Activated naive CD8-positive, alpha-beta T cell (primary cell): ENCODE measurements around the gene FOXP4.

ENCODE experiments used
- H3K27ac Mint-ChIP-seq: one replicate; pipeline ENCODE4 v1.8.0; 2021; ENCODE audit warnings: mixed read lengths
- H3K27me3 Mint-ChIP-seq: one replicate; pipeline ENCODE4 v1.8.0; 2021; ENCODE audit warnings: mixed read lengths
- H3K36me3 Mint-ChIP-seq: one replicate; pipeline ENCODE4 v1.8.0; 2021; ENCODE audit warnings: mixed read lengths
- H3K4me1 Mint-ChIP-seq: one replicate; pipeline ENCODE4 v1.8.0; 2021; ENCODE audit warnings: low read depth, mixed read lengths
- H3K4me3 Mint-ChIP-seq: one replicate; pipeline ENCODE4 v1.8.0; 2021; ENCODE audit warnings: mild to moderate bottlenecking, mixed read lengths
- H3K9me3 Mint-ChIP-seq: one replicate; pipeline ENCODE4 v1.8.0; 2021; ENCODE audit warnings: low read depth, mixed read lengths

The FOXP4 gene

GRCh38 chr6:41563060-41563776 lies 17.0 kb downstream of the FOXP4 start:
- peaks cover 7% of the 10 kb centered on the region for H3K4me1 Mint-ChIP-seq
- no peak overlapping the region for H3K27ac Mint-ChIP-seq
- no peaks in the 10 kb centered on the region for H3K9me3 Mint-ChIP-seq
- H3K4me3 Mint-ChIP-seq, result no peak overlapping the region
- no peaks in the 10 kb centered on the region for H3K27me3 Mint-ChIP-seq
- peaks cover 9% of the 10 kb centered on the region for H3K36me3 Mint-ChIP-seq

- Mint-ChIP-seq H3K4me3 (no peak overlapping the region), H3K4me1 (peaks cover 5% of the 10 kb centered on the region), H3K36me3 (peaks cover 9% of the 10 kb centered on the region), H3K27me3 (no peaks in the 10 kb centered on the region), H3K27ac (no peak overlapping the region), H3K9me3 (no peaks in the 10 kb centered on the region)
These were observed 18.4 kb downstream of the FOXP4 start for GRCh38 chr6:41564448-41565142.

GRCh38 chr6:41565701-41566100 lies 19.5 kb downstream of the FOXP4 start:
- Mint-ChIP-seq H3K27ac (no peak overlapping the region), H3K4me3 (no peak overlapping the region)

GRCh38 chr6:41566961-41567360 lies 20.8 kb downstream of the FOXP4 start:
- peaks cover 9% of the 10 kb centered on the region for H3K36me3 Mint-ChIP-seq
- no peak overlapping the region for H3K27ac Mint-ChIP-seq
- no peaks in the 10 kb centered on the region for H3K27me3 Mint-ChIP-seq
- no peak overlapping the region for H3K4me3 Mint-ChIP-seq
- H3K4me1 Mint-ChIP-seq, result peaks cover under 1% of the 10 kb centered on the region
- no peaks in the 10 kb centered on the region for H3K9me3 Mint-ChIP-seq

More at GRCh38 chr6:41565701-41566100, 19.5 kb downstream of the FOXP4 start:
- Mint-ChIP-seq H3K9me3 (no peaks in the 10 kb centered on the region), H3K27me3 (no peaks in the 10 kb centered on the region), H3K36me3 (peaks cover 9% of the 10 kb centered on the region), H3K4me1 (no peaks in the 10 kb centered on the region)

GRCh38 chr6:41567684-41568083 lies 21.5 kb downstream of the FOXP4 start:
- no peaks in the 10 kb centered on the region for H3K27me3 Mint-ChIP-seq
- H3K9me3 Mint-ChIP-seq, result no peaks in the 10 kb centered on the region
- H3K4me1 Mint-ChIP-seq, result peaks cover 2% of the 10 kb centered on the region
- peaks cover 9% of the 10 kb centered on the region for H3K36me3 Mint-ChIP-seq
- no peak overlapping the region for H3K27ac Mint-ChIP-seq
- no peak overlapping the region for H3K4me3 Mint-ChIP-seq

- peaks cover 2% of the 10 kb centered on the region for H3K4me1 Mint-ChIP-seq
- H3K27me3 Mint-ChIP-seq, result no peaks in the 10 kb centered on the region
- H3K4me3 Mint-ChIP-seq, result no peak overlapping the region
- no peaks in the 10 kb centered on the region for H3K9me3 Mint-ChIP-seq
- no peak overlapping the region for H3K27ac Mint-ChIP-seq
- H3K36me3 Mint-ChIP-seq, result peaks cover 9% of the 10 kb centered on the region
These were observed 22.0 kb downstream of the FOXP4 start for GRCh38 chr6:41568202-41568584.

DNA sequence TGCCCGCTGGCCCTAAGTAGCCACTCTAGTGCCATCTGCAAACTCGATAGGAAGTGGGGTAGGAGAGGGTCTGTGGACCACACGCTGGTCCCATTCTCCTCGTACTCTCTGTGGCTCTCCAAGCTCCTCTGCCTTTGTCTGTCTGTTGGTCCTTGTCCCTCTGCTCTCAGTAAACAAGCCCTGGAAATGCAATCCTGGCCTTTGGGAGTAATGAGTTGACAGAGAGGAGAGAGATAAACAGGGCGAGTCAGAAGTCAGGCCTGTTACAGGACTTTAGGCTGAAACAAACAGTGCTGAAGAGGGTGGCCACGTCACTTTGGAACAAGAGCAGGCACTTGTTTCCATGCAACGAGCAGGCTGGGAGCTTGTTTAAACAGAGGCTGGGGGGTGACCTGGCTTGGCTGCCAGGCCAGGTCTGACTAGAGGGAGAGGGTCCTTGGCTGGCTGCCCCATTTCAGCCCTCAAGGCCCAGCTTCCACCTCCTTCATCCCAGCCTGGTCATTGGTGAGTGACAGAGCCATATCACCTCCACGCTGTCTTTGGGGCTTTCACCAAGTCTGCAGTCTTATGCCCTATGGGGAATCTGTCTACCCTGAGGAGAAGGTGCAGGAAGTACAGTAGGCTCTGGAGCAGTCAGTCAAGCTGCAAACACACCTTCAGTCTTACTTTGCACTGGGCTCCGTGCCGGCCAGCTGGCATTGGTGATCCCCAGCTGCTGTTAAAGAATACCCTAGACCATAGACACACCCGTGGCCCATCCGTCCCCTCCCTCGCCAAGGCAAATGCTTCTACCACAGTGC lies 22.6 kb downstream of the FOXP4 start:
- no peak overlapping the region for H3K4me3 Mint-ChIP-seq
- H3K9me3 Mint-ChIP-seq, result no peaks in the 10 kb centered on the region
- no peak overlapping the region for H3K27ac Mint-ChIP-seq
- peaks cover 9% of the 10 kb centered on the region for H3K36me3 Mint-ChIP-seq
- H3K27me3 Mint-ChIP-seq, result no peaks in the 10 kb centered on the region
- H3K4me1 Mint-ChIP-seq, result peaks cover 2% of the 10 kb centered on the region

DNA sequence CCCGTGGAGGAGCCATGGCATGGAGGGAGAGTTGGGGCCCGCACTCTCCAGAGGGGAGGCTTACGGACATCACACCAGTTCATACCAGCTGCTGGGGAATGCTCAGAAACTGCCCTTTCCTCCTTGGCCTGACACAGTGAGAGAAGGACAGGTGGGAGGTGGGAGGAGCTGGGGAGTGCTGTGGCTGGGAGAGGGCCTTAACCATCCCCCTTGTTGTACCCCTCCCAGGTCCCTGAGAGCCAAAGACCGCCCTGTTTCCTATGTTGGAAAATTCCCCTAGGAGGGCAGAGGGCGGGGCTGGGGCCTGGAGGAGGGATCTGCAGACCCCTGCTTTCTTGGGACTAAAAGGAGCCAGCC lies 24.1 kb downstream of the FOXP4 start:
- Mint-ChIP-seq H3K27me3 (no peaks in the 10 kb centered on the region), H3K36me3 (peaks cover 6% of the 10 kb centered on the region), H3K9me3 (no peaks in the 10 kb centered on the region), H3K4me1 (peaks cover 2% of the 10 kb centered on the region), H3K4me3 (no peak overlapping the region), H3K27ac (no peak overlapping the region)

DNA sequence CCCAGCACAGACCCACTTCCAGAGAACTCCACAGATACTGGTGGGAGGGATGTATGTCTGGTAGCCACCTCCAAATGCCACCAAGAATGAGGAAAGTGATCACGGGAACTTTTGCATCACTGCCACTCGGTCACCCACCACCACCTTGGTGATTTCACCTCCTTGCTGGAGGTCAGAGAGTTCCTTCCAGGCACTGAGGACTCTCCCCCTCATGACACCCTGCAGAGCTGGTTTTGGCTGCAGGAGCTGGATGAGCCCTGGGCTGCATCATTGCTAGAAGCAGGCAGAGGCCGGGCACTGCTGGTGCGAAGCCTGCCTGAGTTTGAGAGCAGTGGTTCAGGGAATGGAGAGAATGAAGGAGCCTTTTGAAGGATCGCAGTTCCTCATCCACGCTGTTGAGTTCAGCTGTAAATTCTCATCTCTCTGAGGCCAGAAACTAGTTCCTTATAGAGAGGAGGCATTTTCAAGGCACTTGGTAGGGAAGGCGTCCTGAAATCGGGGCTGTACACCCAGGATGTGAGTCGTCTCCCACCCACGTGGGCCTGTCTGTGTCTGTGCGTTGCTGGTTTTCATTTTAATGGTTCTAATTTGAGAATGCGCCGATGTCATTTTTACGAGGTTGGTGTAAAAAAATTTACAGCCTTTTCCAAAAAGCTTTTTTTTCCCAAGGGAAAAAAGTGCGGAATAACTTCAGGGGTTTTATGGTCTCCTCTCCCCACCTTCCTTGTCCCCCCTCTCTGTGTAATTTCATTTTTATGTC lies 25.0 kb downstream of the FOXP4 start:
- peaks cover 2% of the 10 kb centered on the region for H3K4me1 Mint-ChIP-seq
- H3K9me3 Mint-ChIP-seq, result no peaks in the 10 kb centered on the region
- H3K36me3 Mint-ChIP-seq, result peaks cover 2% of the 10 kb centered on the region
- no peaks in the 10 kb centered on the region for H3K27me3 Mint-ChIP-seq
- H3K4me3 Mint-ChIP-seq, result no peak overlapping the region
- H3K27ac Mint-ChIP-seq, result no peak overlapping the region

- no peak overlapping the region for H3K27ac Mint-ChIP-seq
- no peak overlapping the region for H3K4me3 Mint-ChIP-seq
- H3K4me1 Mint-ChIP-seq, result peaks cover 2% of the 10 kb centered on the region
- peaks cover 2% of the 10 kb centered on the region for H3K36me3 Mint-ChIP-seq
- no peaks in the 10 kb centered on the region for H3K9me3 Mint-ChIP-seq
- H3K27me3 Mint-ChIP-seq, result no peaks in the 10 kb centered on the region
These were observed 26.4 kb downstream of the FOXP4 start for GRCh38 chr6:41572613-41573012.

GRCh38 chr6:41573276-41573675 lies 27.1 kb downstream of the FOXP4 start:
- H3K4me3 Mint-ChIP-seq, result no peak overlapping the region
- peaks cover 2% of the 10 kb centered on the region for H3K4me1 Mint-ChIP-seq
- peaks cover 2% of the 10 kb centered on the region for H3K36me3 Mint-ChIP-seq
- no peak overlapping the region for H3K27ac Mint-ChIP-seq
- no peaks in the 10 kb centered on the region for H3K27me3 Mint-ChIP-seq
- H3K9me3 Mint-ChIP-seq, result no peaks in the 10 kb centered on the region

- H3K4me3 Mint-ChIP-seq, result no peak overlapping the region
- peaks cover 2% of the 10 kb centered on the region for H3K36me3 Mint-ChIP-seq
- H3K9me3 Mint-ChIP-seq, result no peaks in the 10 kb centered on the region
- H3K27ac Mint-ChIP-seq, result no peak overlapping the region
- peaks cover 2% of the 10 kb centered on the region for H3K4me1 Mint-ChIP-seq
- no peaks in the 10 kb centered on the region for H3K27me3 Mint-ChIP-seq
These were observed 27.8 kb downstream of the FOXP4 start for GRCh38 chr6:41573985-41574384.

GRCh38 chr6:41575598-41575997 lies 29.4 kb downstream of the FOXP4 start:
- Mint-ChIP-seq H3K4me1 (peaks cover 2% of the 10 kb centered on the region), H3K27me3 (no peaks in the 10 kb centered on the region), H3K27ac (no peak overlapping the region), H3K36me3 (peaks cover 2% of the 10 kb centered on the region), H3K9me3 (no peaks in the 10 kb centered on the region), H3K4me3 (no peak overlapping the region)

- H3K4me1 Mint-ChIP-seq, result peaks cover 2% of the 10 kb centered on the region
- H3K36me3 Mint-ChIP-seq, result peaks cover 2% of the 10 kb centered on the region
These were observed 30.5 kb downstream of the FOXP4 start for GRCh38 chr6:41576667-41577066.

More at GRCh38 chr6:41576667-41577066, 30.5 kb downstream of the FOXP4 start:
- Mint-ChIP-seq H3K4me3 (no peak overlapping the region), H3K27ac (no peak overlapping the region), H3K9me3 (no peaks in the 10 kb centered on the region), H3K27me3 (no peaks in the 10 kb centered on the region)
